Activated naive CD8-positive, alpha-beta T cell treated with anti-CD3 and anti-CD28 coated beads, Interleukin-2, amount 50 U/mL, for 24 hours (primary cell): ENCODE measurements around the gene USP13.

ENCODE experiments used
- ATAC-seq: fragments of 150-1000 bp; cut with Tn5 transposase; one replicate; pipeline ENCODE4 v1.10.0; 2021
- DNase-seq: peaks from one replicate; pipeline ENCODE4 v3.0.0; 2021
- H3K27ac Mint-ChIP-seq: one replicate; pipeline ENCODE4 v1.8.0; 2021; ENCODE audit warnings: mild to moderate bottlenecking, mixed read lengths
- H3K27me3 Mint-ChIP-seq: one replicate; pipeline ENCODE4 v1.8.0; 2021; ENCODE audit warnings: mixed read lengths
- H3K36me3 Mint-ChIP-seq: one replicate; pipeline ENCODE4 v1.8.0; 2021; ENCODE audit warnings: low read depth, mixed read lengths
- H3K4me1 Mint-ChIP-seq: one replicate; pipeline ENCODE4 v1.8.0; 2021; ENCODE audit warnings: mixed read lengths
- H3K4me3 Mint-ChIP-seq: one replicate; pipeline ENCODE4 v1.8.0; 2021; ENCODE audit warnings: mild to moderate bottlenecking, moderate library complexity, mixed read lengths
- H3K9me3 Mint-ChIP-seq: one replicate; pipeline ENCODE4 v1.8.0; 2021; ENCODE audit warnings: mixed read lengths

Gene USP13

DNA sequence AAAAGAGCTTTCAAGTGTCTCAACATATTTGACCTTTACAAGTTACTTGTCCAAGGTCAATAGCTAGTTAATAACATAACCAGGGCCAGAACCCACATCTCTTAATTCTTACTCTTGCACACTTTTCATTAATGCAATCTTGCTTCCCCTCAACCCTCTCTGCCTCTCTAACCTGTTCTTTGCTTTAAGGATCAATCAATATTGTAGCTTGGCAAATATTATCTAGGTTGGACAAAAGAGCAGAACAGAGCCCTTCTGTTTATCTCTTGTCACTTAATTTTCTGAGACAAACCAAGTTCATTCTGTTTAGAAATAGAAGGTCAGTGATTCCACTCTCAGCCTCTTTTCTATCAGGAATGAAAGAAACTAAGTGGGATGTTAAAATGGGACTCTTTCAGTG is 180.5 kb downstream of the USP13 start:
- H3K4me3 Mint-ChIP-seq = no peak overlapping the region
- no peaks in the 10 kb centered on the region for H3K9me3 Mint-ChIP-seq
- H3K27me3 Mint-ChIP-seq = peaks cover 8% of the 10 kb centered on the region
- H3K27ac Mint-ChIP-seq = no peak overlapping the region
- DNase-seq (no peak), ATAC-seq (no peak)
- no peaks in the 10 kb centered on the region for H3K36me3 Mint-ChIP-seq
- H3K4me1 Mint-ChIP-seq = no peaks in the 10 kb centered on the region

DNA sequence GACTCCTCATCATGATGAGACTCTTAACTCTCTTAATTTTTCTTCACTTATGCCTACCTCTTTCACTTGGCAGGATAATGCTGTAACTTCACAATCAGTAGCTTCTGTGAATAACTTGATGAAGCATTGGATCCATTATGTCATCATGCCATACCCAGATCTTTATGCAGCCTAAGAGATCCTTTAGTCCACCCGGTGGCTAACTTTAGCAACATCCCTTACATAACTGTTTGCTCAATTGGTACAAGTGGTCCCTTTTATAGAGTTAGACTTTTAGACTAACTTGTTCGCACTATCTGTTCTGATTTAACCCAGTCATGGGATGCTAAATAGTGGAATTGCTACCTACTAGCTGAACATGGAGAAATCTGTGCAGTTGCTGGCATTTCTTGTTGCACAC is 184.5 kb downstream of the USP13 start:
- Mint-ChIP-seq H3K9me3 (no peaks in the 10 kb centered on the region), H3K27me3 (peaks cover 8% of the 10 kb centered on the region), H3K4me3 (no peak overlapping the region), H3K36me3 (no peaks in the 10 kb centered on the region), H3K27ac (no peak overlapping the region), H3K4me1 (no peaks in the 10 kb centered on the region)
- ATAC-seq = no peak
- no peak for DNase-seq
